ENCODE measurements around the gene ZCWPW1.
A peak's percentile ranks its signal among the peaks of the same experiment; 100 is the strongest.

Gene ZCWPW1

DNA sequence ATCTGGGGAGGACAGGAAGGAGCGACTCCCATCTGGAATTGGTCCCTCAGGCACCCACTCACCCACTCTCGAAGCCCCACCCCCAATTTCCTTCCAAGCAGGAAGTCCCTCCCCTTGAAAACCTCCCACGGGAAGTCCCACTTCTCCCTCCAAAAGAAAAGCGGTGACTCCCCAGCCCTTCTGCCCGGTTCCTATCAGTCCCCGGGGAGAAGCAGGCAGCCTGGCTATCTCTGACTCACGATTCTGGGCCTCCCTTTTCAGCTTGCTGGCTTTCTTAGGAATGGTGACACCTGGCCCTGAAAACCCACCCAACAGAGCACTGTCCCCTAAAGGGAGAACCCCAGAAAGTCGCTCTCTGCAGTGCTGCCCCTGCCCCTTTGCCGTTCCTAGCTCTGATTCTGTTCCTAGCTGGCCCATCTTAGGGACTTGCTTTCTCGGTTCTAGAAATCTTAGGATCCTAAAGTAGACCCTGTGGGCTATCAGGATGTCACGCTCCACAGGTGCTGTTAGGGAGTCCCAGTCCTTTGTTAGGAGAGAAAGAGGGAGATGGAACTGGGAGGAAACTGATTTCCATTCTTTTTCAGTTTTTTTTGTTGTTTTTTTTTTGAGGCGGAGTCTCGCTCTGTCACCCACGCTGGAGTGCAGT, 44.5 kb upstream of the ZCWPW1 start:
- TF ChIP-seq MAX (IDR thresholded peaks at IDR 0.05; ENCODE audit: low read depth, low read length) (peak; percentile 30; the same call in 1 of the 2 replicates), MYC (IDR thresholded peaks at IDR 0.05; ENCODE audit: low read depth, low read length) (no peak)
- peak overlapping the region; percentile 6 for H3K4me3 ChIP-seq (ENCODE audit: low read depth, low read length)
- peak; percentile 95 for DNase-seq (ENCODE audit: low read depth)

DNA sequence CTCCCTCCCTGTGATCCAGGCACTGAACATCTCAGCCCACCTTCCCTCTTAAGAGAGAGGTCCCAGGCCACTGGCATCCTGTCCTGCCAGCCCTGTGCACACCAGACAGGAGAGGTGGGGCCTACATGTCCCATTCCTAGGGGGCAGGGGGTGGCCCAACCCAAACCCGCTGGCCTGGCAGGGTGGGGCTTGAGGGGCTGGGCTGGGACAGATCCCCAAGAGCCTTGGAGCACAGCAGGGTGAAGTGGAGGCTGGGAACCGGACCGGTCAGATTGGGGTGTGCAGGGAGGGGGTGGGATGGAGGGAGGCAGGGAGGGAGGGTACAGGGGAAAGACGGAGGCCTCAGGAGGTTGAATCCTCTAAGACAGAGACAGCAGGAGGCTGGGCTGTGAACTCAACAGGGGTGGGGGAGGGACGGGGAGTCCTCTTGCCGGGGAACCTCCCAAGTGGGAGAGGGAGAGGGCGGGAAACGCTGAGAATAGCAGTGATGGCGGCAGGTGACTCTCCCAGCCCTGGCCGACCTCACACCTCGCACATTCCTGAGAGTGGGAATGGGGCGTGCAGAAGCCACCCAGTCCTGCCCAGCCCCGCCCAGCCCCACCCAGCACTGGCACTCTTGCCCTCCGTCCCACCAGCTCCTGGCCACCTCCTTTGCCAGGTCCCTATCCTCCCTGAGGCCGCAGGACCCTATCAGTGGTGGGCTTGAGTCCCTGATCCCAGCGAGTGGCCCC, 43.8 kb upstream of the ZCWPW1 start:
- TF ChIP-seq CTCF (IDR thresholded peaks at IDR 0.05; ENCODE audit: low read depth, low read length) (no peak), MYC (IDR thresholded peaks at IDR 0.05; ENCODE audit: low read depth, low read length) (no peak), MAX (IDR thresholded peaks at IDR 0.05; ENCODE audit: low read depth, low read length) (no peak), POLR2A (IDR thresholded peaks at IDR 0.05; ENCODE audit: extremely low read depth, insufficient read length) (no peak)
- H3K4me3 ChIP-seq (ENCODE audit: low read depth, low read length), result no peak overlapping the region
- DNase-seq (ENCODE audit: low read depth), result no peak

- no peak for DNase-seq (ENCODE audit: low read depth)
- TF ChIP-seq CTCF (IDR thresholded peaks at IDR 0.05; ENCODE audit: low read depth, low read length) (no peak), MYC (IDR thresholded peaks at IDR 0.05; ENCODE audit: low read depth, low read length) (no peak), POLR2A (IDR thresholded peaks at IDR 0.05; ENCODE audit: extremely low read depth, insufficient read length) (no peak), MAX (IDR thresholded peaks at IDR 0.05; ENCODE audit: low read depth, low read length) (no peak)
- H3K4me3 ChIP-seq (ENCODE audit: low read depth, low read length), result no peak overlapping the region
These were observed 42.5 kb upstream of the ZCWPW1 start for GRCh38 chr7:100471021-100471420.

- H3K4me3 ChIP-seq (ENCODE audit: low read depth, low read length), result no peak overlapping the region
- DNase-seq (ENCODE audit: low read depth), result peak; percentile 84
- TF ChIP-seq MYC (IDR thresholded peaks at IDR 0.05; ENCODE audit: low read depth, low read length) (peak; percentile 9; the same call in 1 of the 2 replicates), MAX (IDR thresholded peaks at IDR 0.05; ENCODE audit: low read depth, low read length) (no peak), CTCF (IDR thresholded peaks at IDR 0.05; ENCODE audit: low read depth, low read length) (peak; percentile 96), POLR2A (IDR thresholded peaks at IDR 0.05; ENCODE audit: extremely low read depth, insufficient read length) (no peak)
These were observed 40.9 kb upstream of the ZCWPW1 start for GRCh38 chr7:100469227-100470044.

- TF ChIP-seq POLR2A (IDR thresholded peaks at IDR 0.05; ENCODE audit: extremely low read depth, insufficient read length), result no peak
- TF ChIP-seq MAX (IDR thresholded peaks at IDR 0.05; ENCODE audit: low read depth, low read length), result no peak
- no peak for TF ChIP-seq CTCF (IDR thresholded peaks at IDR 0.05; ENCODE audit: low read depth, low read length)
- TF ChIP-seq MYC (IDR thresholded peaks at IDR 0.05; ENCODE audit: low read depth, low read length), result no peak
- no peak for DNase-seq (ENCODE audit: low read depth)
- no peak overlapping the region for H3K4me3 ChIP-seq (ENCODE audit: low read depth, low read length)
These were observed 39.3 kb upstream of the ZCWPW1 start for GRCh38 chr7:100467638-100468373.
